ENCODE results near the gene COL18A1. TPM values are rescaled to one million over a fixed set of nuclear protein-coding genes. Genes with fewer than 3 reads are reported as not detected.

COL18A1 gene
- total RNA-seq, 4 donors from 2014 or later: 97.7 to 173 (median 110) TPM

- H3K27ac ChIP-seq (replicated peaks in 1 of 4): peak overlapping the region in 2 of 4 donors; percentile 27 to 30
- DNase-seq (ENCODE audit: extremely low spot score): no peak
- H3K9me3 ChIP-seq: no peaks in the 10 kb centered on the region
- intact Hi-C loops (cut with DNase I): no loop called here
- peaks cover 22 to 65% (median 39%) of the 10 kb centered on the region in 4 donors for H3K4me1 ChIP-seq
- H3K4me3 ChIP-seq: no peak overlapping the region
- 78% methylated on average over 11 of the region's 22 CpGs for WGBS
- TF ChIP-seq CTCF (IDR thresholded peaks at IDR 0.05) (no peak), POLR2AphosphoS5 (IDR thresholded peaks at IDR 0.05) (no peak), EP300 (IDR thresholded peaks at IDR 0.05) (no peak), POLR2A (IDR thresholded peaks at IDR 0.05; ENCODE audit: low read depth) (no peak)
- H3K36me3 ChIP-seq: peaks cover 0 to 3% (median 0%) of the 10 kb centered on the region in 4 donors
- no peaks in the 10 kb centered on the region for H3K27me3 ChIP-seq
These were observed 12.4 kb downstream of the COL18A1 start for GRCh38 chr21:45417256-45417950.

DNA sequence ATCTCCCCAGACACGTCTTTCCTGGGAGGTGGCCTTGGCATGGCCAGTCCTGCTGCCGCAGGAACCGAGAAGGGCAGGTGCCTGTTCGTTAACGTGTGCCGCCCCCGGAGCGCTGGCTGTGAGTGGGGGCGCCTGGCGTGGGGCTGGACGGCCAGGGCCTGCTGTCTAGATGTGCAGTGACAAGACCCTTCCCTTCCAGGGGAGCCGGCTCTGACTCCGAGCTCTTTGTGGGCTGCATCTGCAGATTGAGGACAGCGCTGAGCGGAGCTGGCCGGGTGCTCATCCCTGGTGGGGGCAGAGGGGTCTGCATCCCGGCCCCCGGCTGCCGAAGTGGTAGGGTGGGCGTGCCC lies 13.0 kb downstream of the COL18A1 start:
- H3K27me3 ChIP-seq: no peaks in the 10 kb centered on the region
- H3K27ac ChIP-seq (replicated peaks in 1 of 4): peak overlapping the region in 2 of 4 donors; percentile 27 to 30
- H3K9me3 ChIP-seq: no peaks in the 10 kb centered on the region
- no peak overlapping the region for H3K4me3 ChIP-seq
- WGBS: 98% methylated on average over 9 of the region's 20 CpGs
- H3K4me1 ChIP-seq: peaks cover 18 to 63% (median 37%) of the 10 kb centered on the region in 4 donors
- intact Hi-C loops (cut with DNase I): no loop called here
- DNase-seq (ENCODE audit: extremely low spot score): no peak
- TF ChIP-seq POLR2AphosphoS5 (IDR thresholded peaks at IDR 0.05) (no peak), POLR2A (IDR thresholded peaks at IDR 0.05; ENCODE audit: low read depth) (no peak), EP300 (IDR thresholded peaks at IDR 0.05) (no peak), CTCF (IDR thresholded peaks at IDR 0.05) (no peak)
- H3K36me3 ChIP-seq: peaks cover 0 to 3% (median 0%) of the 10 kb centered on the region in 4 donors

DNA sequence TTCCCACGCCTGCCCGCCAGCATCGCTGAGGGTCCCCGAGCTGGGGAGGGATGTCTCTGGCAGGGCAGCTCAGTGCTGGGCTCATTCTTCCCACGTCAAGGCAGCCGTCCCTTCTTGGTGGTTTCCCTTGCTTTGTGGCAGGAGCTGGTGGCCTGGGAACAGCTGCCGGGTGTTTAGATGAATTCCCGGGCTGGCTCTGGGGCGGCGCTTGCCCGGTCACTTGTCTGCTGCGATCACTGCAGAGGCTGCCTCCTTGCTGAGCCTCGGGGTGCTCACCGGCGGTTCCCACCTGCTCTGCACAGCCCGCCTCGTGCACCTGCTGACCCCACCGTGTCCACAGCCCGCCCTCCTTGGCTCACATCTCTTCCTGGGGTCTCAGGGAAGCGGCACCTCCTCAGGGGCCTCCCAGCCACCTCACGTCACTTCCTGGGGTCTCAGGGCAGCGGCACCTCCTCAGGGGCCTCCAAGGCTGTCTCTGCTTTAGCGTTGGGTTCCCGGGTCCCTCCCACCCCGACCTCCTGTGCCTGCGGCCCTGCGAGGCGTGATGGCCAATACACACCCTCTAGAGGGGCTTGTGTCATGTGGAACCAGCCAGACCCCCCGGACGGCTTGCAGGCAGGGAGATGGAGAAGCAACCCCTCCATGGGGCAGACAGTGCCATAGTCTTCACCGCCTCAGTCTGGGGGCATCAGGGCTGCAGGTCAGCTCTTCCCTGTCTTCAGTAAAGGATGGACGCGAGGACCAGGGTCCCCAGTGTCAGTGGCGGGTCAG lies 13.5 kb downstream of the COL18A1 start:
- intact Hi-C loops (cut with DNase I): no loop called here
- Histone ChIP-seq H3K27me3 (no peaks in the 10 kb centered on the region), H3K27ac (replicated peaks in 1 of 4) (peak overlapping the region in 2 of 4 donors; percentile 27 to 30), H3K4me3 (no peak overlapping the region), H3K4me1 (peaks cover 16 to 59% (median 34%) of the 10 kb centered on the region in 4 donors), H3K9me3 (no peaks in the 10 kb centered on the region), H3K36me3 (peaks cover 0 to 3% (median 0%) of the 10 kb centered on the region in 4 donors)
- DNase-seq (ENCODE audit: extremely low spot score): no peak
- 87% methylated on average over 25 of the region's 34 CpGs for WGBS
- TF ChIP-seq CTCF (IDR thresholded peaks at IDR 0.05) (no peak), EP300 (IDR thresholded peaks at IDR 0.05) (no peak), POLR2AphosphoS5 (IDR thresholded peaks at IDR 0.05) (no peak), POLR2A (IDR thresholded peaks at IDR 0.05; ENCODE audit: low read depth) (no peak)

- intact Hi-C loops (cut with DNase I): no loop called here
- Histone ChIP-seq H3K27me3 (no peaks in the 10 kb centered on the region), H3K4me1 (peaks cover 16 to 55% (median 34%) of the 10 kb centered on the region in 4 donors), H3K36me3 (peaks cover 0 to 3% (median 0%) of the 10 kb centered on the region in 4 donors), H3K27ac (replicated peaks in 1 of 4) (peak overlapping the region in 1 of 4 donors; percentile 48), H3K4me3 (no peak overlapping the region), H3K9me3 (no peaks in the 10 kb centered on the region)
- TF ChIP-seq EP300 (IDR thresholded peaks at IDR 0.05) (no peak), CTCF (IDR thresholded peaks at IDR 0.05) (no peak), POLR2AphosphoS5 (IDR thresholded peaks at IDR 0.05) (no peak), POLR2A (IDR thresholded peaks at IDR 0.05; ENCODE audit: low read depth) (no peak)
- no peak for DNase-seq (ENCODE audit: extremely low spot score)
- 96% methylated on average over 25 of the region's 25 CpGs for WGBS
These were observed 14.2 kb downstream of the COL18A1 start for GRCh38 chr21:45419162-45419561.
